GM12801 (cell line): ENCODE data around the gene SIGMAR1.

Source experiments
- CTCF ChIP-seq: IDR thresholded peaks from one replicate; pipeline ENCODE4 v1.5.1; 2011; ENCODE audit warnings: control low read depth; ENCODE audit not compliant: insufficient read length; ENCODE audit errors: extremely low read depth

SIGMAR1 gene

GRCh38 chr9:34591917-34592866, 45.4 kb downstream of the SIGMAR1 start:
- no peak for TF ChIP-seq CTCF

- TF ChIP-seq CTCF: no peak
Observed at GRCh38 chr9:34591248-34591916, 46.2 kb downstream of the SIGMAR1 start.

- TF ChIP-seq CTCF: no peak
Observed at GRCh38 chr9:34590381-34591247, 47.0 kb downstream of the SIGMAR1 start.

GRCh38 chr9:34589636-34590380, 47.8 kb downstream of the SIGMAR1 start, which contains the start of gene CNTFR:
Gene CNTFR, minus strand, starts transcription at chr9:34589724. Its CDS starts 20,743 bp downstream, at chr9:34568981.
- TF ChIP-seq CTCF: no peak

- TF ChIP-seq CTCF: no peak
Observed at GRCh38 chr9:34588671-34589635, 48.6 kb downstream of the SIGMAR1 start.

GRCh38 chr9:34587271-34587670, 50.3 kb downstream of the SIGMAR1 start:
- no peak for TF ChIP-seq CTCF
